HL-60 (cell line): ENCODE measurements around the gene GNAI1.

Experiments
- GABPA ChIP-seq: IDR thresholded peaks from 2 replicates; pipeline ENCODE4 v1.6.1; 2012; ENCODE audit warnings: low read depth
- POLR2AphosphoS5 ChIP-seq: IDR thresholded peaks from 2 replicates; pipeline ENCODE4 v1.6.1; 2012; ENCODE audit warnings: low read depth
- REST ChIP-seq: IDR thresholded peaks from 2 replicates; pipeline ENCODE4 v1.6.1; 2012; ENCODE audit warnings: low read depth; ENCODE audit not compliant: insufficient replicate concordance
- TF ChIP-seq, protein P1 (sequence below): IDR thresholded peaks from one replicate; pipeline ENCODE4 v1.5.1; 2011; ENCODE audit warnings: low read length, control low read depth, inconsistent platforms; ENCODE audit not compliant: insufficient read depth

DNA sequence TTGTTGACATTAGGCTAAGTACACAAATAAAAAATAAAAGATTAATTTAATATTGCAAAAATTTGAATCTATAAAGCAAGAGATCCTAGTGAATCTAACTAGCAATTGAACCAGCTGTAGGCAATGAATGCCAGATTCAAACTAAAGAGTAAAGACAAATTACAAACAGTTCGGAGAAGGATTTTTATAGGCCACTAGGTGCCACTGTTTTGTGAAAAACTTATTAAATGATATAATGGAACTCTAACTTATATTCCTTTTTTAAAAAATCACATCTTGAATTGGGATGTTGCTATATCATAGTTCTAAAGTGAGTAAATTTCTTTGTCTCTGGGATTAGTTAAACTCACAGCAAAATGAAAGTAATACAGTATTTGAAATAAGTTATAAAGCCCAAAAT, 39.1 kb upstream of the GNAI1 start:
- TF ChIP-seq, protein P1, sequence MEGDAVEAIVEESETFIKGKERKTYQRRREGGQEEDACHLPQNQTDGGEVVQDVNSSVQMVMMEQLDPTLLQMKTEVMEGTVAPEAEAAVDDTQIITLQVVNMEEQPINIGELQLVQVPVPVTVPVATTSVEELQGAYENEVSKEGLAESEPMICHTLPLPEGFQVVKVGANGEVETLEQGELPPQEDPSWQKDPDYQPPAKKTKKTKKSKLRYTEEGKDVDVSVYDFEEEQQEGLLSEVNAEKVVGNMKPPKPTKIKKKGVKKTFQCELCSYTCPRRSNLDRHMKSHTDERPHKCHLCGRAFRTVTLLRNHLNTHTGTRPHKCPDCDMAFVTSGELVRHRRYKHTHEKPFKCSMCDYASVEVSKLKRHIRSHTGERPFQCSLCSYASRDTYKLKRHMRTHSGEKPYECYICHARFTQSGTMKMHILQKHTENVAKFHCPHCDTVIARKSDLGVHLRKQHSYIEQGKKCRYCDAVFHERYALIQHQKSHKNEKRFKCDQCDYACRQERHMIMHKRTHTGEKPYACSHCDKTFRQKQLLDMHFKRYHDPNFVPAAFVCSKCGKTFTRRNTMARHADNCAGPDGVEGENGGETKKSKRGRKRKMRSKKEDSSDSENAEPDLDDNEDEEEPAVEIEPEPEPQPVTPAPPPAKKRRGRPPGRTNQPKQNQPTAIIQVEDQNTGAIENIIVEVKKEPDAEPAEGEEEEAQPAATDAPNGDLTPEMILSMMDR: no peak
- no peak for TF ChIP-seq POLR2AphosphoS5
- no peak for TF ChIP-seq REST
- TF ChIP-seq GABPA: no peak
